Measurements from ENCODE around the gene KLK4. TPM values are rescaled to one million over a fixed set of nuclear protein-coding genes. Genes with fewer than 3 reads are reported as not detected.

KLK4 gene
- total and polyA plus RNA-seq, 9 of the 15 experiments (the other 6 are each of a cell fraction or from before 2014, with no cell fraction given): not detected

DNA sequence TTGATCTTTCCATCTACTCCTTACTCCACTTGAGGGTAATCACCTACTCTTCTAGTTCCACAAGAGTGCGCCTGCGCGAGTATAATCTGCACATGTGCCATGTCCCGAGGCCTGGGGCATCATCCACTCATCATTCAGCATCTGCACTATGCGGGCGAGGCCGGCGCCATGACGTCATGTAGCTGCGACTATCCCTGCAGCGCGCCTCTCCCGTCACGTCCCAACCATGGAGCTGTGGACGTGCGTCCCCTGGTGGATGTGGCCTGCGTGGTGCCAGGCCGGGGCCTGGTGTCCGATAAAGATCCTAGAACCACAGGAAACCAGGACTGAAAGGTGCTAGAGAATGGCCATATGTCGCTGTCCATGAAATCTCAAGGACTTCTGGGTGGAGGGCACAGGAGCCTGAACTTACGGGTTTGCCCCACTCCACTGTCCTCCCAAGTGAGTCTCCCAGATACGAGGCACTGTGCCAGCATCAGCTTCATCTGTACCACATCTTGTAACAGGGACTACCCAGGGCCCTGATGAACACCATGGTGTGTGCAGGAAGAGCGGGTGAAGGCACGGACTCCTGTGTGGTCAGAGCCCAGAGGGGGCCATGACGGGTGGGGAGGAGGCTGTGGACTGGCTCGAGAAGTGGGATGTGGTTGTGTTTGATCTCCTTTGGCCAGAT, 40.6 kb downstream of the KLK4 start (continued):
- TF ChIP-seq CTCF (IDR thresholded peaks at IDR 0.05 in 2 of 3, conservative IDR thresholded peaks at IDR 0.05 in 1 of 3; ENCODE audit: insufficient read depth in 2 of 3, low read depth in 1 of 3, low read length in 3 of 3) (peak; percentile 92 to 98 (median 98)), ZNF444 (CRISPR knock-in tag; IDR thresholded peaks at IDR 0.05) (no peak), BRF1 (IDR thresholded peaks at IDR 0.05; ENCODE audit: borderline replicate concordance, extremely low read depth, insufficient read length) (no peak), ZHX1 (conservative IDR thresholded peaks at IDR 0.05; ENCODE audit: low read length) (0 out of 2 replicates have a peak, but pooled peaks have one; percentile 41), POU5F1 (IDR thresholded peaks at IDR 0.05; ENCODE audit: borderline replicate concordance, low read depth, low read length, partially characterized antibody) (no peak), ZNF121 (CRISPR knock-in tag; conservative IDR thresholded peaks at IDR 0.05) (no peak), ZNF644 (tag; IDR thresholded peaks at IDR 0.05; ENCODE audit: low read depth) (peak; percentile 68; the same call in 1 of the 2 replicates), ZBTB8A (IDR thresholded peaks at IDR 0.05; ENCODE audit: partially characterized antibody) (no peak), PHB2 (IDR thresholded peaks at IDR 0.05; ENCODE audit: low read depth) (no peak), MECOM (CRISPR knock-in tag; IDR thresholded peaks at IDR 0.05) (0 out of 2 replicates have a peak, but pooled peaks have one; percentile 3), ZNF717 (CRISPR knock-in tag; IDR thresholded peaks at IDR 0.05) (no peak), ELF2 (CRISPR knock-in tag; IDR thresholded peaks at IDR 0.05) (no peak), ZNF311 (CRISPR knock-in tag; IDR thresholded peaks at IDR 0.05) (no peak)
- TF ChIP-seq, protein P1, sequence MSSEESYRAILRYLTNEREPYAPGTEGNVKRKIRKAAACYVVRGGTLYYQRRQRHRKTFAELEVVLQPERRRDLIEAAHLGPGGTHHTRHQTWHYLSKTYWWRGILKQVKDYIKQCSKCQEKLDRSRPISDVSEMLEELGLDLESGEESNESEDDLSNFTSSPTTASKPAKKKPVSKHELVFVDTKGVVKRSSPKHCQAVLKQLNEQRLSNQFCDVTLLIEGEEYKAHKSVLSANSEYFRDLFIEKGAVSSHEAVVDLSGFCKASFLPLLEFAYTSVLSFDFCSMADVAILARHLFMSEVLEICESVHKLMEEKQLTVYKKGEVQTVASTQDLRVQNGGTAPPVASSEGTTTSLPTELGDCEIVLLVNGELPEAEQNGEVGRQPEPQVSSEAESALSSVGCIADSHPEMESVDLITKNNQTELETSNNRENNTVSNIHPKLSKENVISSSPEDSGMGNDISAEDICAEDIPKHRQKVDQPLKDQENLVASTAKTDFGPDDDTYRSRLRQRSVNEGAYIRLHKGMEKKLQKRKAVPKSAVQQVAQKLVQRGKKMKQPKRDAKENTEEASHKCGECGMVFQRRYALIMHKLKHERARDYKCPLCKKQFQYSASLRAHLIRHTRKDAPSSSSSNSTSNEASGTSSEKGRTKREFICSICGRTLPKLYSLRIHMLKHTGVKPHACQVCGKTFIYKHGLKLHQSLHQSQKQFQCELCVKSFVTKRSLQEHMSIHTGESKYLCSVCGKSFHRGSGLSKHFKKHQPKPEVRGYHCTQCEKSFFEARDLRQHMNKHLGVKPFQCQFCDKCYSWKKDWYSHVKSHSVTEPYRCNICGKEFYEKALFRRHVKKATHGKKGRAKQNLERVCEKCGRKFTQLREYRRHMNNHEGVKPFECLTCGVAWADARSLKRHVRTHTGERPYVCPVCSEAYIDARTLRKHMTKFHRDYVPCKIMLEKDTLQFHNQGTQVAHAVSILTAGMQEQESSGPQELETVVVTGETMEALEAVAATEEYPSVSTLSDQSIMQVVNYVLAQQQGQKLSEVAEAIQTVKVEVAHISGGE (CRISPR knock-in tag; IDR thresholded peaks at IDR 0.05): peak in 1 of 3 experiments; percentile 42; a peak in 1 of 6 replicates
- TF ChIP-seq, protein P2, sequence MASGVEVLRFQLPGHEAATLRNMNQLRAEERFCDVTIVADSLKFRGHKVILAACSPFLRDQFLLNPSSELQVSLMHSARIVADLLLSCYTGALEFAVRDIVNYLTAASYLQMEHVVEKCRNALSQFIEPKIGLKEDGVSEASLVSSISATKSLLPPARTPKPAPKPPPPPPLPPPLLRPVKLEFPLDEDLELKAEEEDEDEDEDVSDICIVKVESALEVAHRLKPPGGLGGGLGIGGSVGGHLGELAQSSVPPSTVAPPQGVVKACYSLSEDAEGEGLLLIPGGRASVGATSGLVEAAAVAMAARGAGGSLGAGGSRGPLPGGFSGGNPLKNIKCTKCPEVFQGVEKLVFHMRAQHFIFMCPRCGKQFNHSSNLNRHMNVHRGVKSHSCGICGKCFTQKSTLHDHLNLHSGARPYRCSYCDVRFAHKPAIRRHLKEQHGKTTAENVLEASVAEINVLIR (CRISPR knock-in tag; IDR thresholded peaks at IDR 0.05): peak; percentile 96

Measured in K562 (cell line).